ENCODE results near the gene HTR2C.
"Not testable (repeated sequence)": the region's sequence is repeated elsewhere in the genome, so short reads cannot be mapped to it uniquely, and the experiment has no call there.

Gene HTR2C

GRCh38 chrX:114583646-114584374 is at the start of gene HTR2C:
Gene HTR2C, plus strand, starts transcription at chrX:114584086. Its CDS starts 142,851 bp downstream, at chrX:114726937.
- no peak for DNase-seq (ENCODE audit: low read depth in 2 of 3, low spot score in 2 of 3)

DNA sequence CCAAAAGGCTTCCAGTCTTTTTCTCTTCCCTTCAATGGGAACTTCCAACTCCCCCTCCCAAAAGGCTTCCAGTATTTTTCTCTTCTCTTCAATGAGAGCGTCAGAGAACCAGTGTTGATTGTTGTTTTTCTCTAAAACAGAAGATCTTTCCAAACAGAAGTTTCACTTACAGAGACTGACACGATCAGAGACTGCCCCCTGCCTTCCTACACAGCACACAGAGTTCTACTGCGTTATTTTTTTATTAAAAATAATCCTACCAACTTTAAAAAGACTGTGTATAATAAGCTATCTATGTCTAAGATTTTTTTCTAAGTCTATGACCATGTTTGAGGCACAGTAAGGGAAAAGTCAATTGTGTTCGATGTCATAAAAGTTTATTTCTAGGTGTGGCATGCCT is 3.5 kb upstream of the HTR2C start:
- DNase-seq (ENCODE audit: low read depth in 2 of 3, low spot score in 2 of 3), result no peak

DNA sequence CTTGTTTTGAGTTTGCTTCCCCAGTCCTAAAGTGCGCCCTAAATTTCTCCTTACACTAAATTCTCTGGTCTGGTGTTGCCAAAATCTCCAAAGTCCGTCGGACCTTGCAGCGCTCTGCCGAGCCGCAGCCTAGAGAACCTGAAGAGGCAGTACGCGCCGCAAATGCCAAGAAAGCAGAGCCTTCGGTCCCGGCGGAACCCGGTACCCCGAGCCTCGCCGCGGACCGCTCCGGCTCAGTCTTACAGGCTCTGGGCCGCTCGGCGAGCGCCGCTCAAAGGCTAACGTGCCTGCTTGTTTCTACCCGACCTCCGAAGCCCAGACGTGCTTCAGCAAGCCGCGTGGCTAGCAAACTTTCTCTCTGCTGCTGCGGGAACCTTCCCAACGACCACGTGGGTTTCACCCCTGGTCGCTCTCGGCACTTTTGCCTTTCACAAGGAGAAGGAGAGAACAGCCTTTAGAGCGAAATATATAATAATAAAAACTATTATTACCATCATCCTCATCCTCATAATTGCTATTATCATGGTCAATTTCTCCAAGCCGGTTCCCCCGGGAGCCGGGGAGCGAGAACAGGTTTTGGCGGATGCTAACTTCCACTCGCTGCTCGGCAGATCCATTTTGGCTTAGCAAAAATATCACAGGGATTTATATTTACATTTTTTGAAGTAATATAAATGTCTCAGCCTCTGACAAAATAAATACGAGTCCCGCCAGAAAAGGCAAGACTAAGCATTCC is 2.2 kb upstream of the HTR2C start:
- DNase-seq (ENCODE audit: low read depth in 2 of 3, low spot score in 2 of 3), result no peak

DNA sequence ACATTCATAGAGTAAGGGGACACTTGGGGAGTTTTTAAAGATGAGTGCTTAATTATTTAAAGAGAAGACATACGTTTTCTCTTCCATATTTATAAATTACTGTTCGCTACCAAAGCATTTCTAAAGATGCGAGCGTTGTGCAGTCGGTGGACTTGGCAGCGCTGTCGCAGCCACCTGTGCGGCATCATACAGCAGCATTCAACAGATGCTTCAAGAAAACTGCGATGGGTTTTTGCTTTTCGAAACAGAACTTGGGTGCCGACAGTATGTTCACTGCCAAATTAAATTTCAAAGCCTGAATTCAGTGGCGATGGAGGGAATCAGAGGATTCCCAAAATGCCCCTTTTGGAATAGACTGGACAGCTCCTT is 1.6 kb upstream of the HTR2C start:
- DNase-seq (ENCODE audit: low read depth in 2 of 3, low spot score in 2 of 3), result no peak

- DNase-seq (ENCODE audit: low read depth in 2 of 3, low spot score in 2 of 3), result no peak
Measured at GRCh38 chrX:114582698-114583395, 1.0 kb upstream of the HTR2C start.

- no peak for DNase-seq (ENCODE audit: low read depth in 2 of 3, low spot score in 2 of 3)
Measured at GRCh38 chrX:114584375-114584943, 573 bp downstream of the HTR2C start.

GRCh38 chrX:114584983-114585842 is 1.3 kb downstream of the HTR2C start:
- no peak for DNase-seq (ENCODE audit: low read depth in 2 of 3, low spot score in 2 of 3)

GRCh38 chrX:114591121-114591520 is 7.2 kb downstream of the HTR2C start:
- no peak for DNase-seq (ENCODE audit: low read depth in 2 of 3, low spot score in 2 of 3)

GRCh38 chrX:114599305-114599704 is 15.4 kb downstream of the HTR2C start:
- no peak for DNase-seq (ENCODE audit: low read depth in 2 of 3, low spot score in 2 of 3)

DNA sequence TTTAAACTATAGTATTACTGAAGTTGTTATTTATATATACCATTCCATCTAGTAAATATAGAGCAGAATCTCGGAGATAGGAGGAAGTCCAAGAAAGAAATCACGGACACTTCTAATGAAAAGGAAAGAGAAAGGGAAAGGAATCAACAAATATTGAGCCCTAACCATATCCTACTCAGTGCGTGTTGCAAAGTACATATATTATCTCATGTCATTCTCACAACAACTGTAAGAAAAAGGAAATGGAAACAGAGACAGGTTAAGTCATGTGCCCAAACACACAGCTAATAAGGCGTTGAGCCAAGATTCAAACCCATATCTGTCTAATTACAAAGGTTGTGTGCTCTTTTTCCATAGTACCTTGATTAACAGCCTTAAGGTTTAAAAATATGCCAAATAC is 16.0 kb downstream of the HTR2C start:
- DNase-seq (ENCODE audit: low read depth in 2 of 3, low spot score in 2 of 3), result no peak

DNA sequence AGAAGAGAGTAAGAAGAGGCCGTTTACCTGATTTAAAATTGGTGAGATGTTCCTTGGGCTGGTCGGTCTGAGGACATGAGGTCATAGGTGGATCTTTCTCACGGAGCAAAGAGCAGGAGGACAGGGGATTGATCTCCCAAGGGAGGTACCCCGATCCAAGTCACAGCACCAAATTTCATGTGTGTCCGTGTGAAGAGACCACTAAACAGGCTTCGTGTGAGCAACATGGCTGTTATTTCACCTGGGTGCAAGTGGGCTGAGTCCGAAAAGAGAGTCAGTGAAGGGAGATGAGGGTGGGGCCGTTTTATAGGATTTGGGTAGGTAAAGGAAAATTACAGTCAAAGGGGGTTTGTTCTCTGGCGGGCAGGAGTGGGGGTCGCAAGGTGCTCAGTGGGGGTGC is 22.7 kb downstream of the HTR2C start:
- DNase-seq (ENCODE audit: low read depth in 2 of 3, low spot score in 2 of 3), result not testable (repeated sequence)

- no peak for DNase-seq (ENCODE audit: low read depth in 2 of 3, low spot score in 2 of 3)
Measured at GRCh38 chrX:114611018-114611619, 27.2 kb downstream of the HTR2C start.

GRCh38 chrX:114615765-114616164 is 31.9 kb downstream of the HTR2C start:
- DNase-seq (ENCODE audit: low read depth in 2 of 3, low spot score in 2 of 3), result no peak

GRCh38 chrX:114619874-114620273 is 36.0 kb downstream of the HTR2C start:
- no peak for DNase-seq (ENCODE audit: low read depth in 2 of 3, low spot score in 2 of 3)

DNA sequence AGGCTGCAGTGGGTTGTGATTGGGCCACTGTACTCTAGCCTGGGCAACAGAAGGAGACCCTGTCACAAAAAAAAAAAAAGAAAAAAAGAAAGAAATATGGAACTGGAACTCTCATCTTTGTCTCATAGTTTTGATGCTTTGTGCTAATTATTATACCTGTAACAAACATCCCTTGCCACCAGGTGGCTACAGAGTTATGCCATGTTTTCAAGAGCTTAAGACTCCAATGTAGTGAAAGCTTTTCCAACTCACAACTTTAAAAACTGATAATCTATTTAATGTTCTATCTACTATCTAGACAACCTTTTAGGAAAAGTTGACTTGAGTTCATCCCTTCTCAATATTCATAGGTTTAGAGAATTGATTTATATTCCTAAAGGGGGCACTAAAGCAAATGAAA is 42.4 kb downstream of the HTR2C start:
- no peak for DNase-seq (ENCODE audit: low read depth in 2 of 3, low spot score in 2 of 3)

GRCh38 chrX:114635986-114636385 is 52.1 kb downstream of the HTR2C start:
- no peak for DNase-seq (ENCODE audit: low read depth in 2 of 3, low spot score in 2 of 3)

DNA sequence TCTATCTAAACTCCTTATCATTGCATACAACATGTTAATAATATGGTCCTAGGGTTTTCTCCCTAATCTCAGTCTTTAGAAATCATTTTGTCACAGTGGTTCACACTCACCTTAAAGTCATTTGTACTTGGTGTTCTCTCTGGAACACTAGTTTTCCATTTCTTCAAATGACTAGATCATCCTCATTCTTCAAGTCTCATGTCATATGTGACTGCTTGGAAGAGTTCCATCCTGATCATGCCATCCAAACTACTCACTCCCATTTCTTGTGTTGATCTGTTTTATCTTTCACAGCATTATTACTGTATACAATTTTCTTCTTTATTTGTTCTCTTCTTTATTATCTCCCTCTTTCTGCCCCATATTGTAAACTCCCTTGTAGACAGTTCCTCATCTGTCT is 66.5 kb downstream of the HTR2C start:
- DNase-seq (ENCODE audit: low read depth in 2 of 3, low spot score in 2 of 3), result no peak

DNA sequence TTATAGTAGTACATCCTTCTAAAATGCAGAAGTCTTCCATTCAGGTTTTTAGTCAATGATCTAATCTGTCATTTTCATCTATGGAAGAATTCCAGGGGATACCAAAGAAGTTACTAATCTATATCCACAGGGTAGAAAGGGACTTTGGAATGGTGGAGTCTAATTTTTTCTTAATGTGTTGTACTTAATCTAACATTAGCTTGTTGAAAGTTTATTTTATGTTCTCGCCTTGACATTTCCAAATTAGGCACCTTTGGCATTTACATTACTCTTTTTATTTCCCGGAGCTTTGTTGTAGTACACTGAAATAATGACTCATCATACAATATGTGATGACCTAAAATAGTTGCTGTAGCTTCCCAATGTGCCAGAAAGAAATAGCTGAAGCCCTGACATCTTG is 91.5 kb downstream of the HTR2C start:
- no peak for DNase-seq (ENCODE audit: low read depth in 2 of 3, low spot score in 2 of 3)

DNA sequence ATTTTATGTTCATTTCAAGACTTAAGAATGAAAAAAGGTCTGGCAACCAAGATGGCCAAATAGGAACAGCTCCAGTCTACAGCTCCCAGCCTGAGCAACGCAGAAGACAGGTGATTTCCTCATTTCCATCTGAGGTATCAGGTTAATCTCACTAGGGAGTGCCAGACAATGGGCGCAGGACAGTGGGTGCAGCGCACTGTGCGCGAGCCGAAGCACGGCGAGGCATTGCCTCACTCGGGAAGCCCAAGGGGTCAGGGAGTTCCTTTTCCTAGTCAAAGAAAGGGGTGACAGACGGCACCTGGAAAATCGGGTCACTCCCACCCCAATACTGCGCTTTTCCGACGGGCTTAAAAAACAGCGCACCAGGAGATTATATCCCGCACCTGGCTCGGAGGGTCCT is 116.6 kb downstream of the HTR2C start:
- DNase-seq (ENCODE audit: low read depth in 2 of 3, low spot score in 2 of 3), result not testable (repeated sequence)

DNA sequence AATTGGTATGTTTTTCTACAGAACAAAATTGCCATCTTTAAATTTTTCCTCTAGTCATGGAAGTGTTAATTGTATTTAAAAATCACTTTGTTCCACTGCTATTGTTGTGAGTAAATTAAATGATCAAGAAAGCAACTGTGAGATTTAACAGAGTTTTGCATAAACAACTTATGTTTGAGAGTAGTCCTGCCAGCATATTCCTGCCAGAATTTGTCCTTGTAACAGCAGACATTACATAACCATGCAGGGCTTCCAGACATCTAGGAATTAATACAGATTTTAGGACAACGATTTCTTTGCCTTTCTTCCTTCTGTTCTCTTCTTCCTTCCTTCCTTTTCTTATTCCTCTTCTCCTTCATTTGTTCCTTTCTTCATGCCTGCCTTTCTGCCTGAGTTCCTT is 125.5 kb downstream of the HTR2C start:
- no peak for DNase-seq (ENCODE audit: low read depth in 2 of 3, low spot score in 2 of 3)
